Ovary (tissue), 9 donors: ENCODE results near the gene FMNL1. TPM values are rescaled to one million over a fixed set of nuclear protein-coding genes. Genes with fewer than 3 reads are reported as not detected.

Experiments used
- DNase-seq, 5 donors: peaks; one replicate each; pipeline ENCODE4 v3.0.0-alpha.2; 2019 to 2020
- H3K27ac ChIP-seq, 2 donors: fragments of 200-600 bp; one replicate each; pipeline versions ENCODE4 v1.5.1 to v1.8.0; 2019 to 2022
- H3K27me3 ChIP-seq: fragments of 200-600 bp; one replicate; pipeline ENCODE4 v1.8.0; 2022
- H3K36me3 ChIP-seq: fragments of 200-600 bp; sonication (generic); one replicate; pipeline ENCODE4 v1.5.1; 2019
- H3K4me1 ChIP-seq: one replicate; pipeline ENCODE4 v1.8.1; 2013; ENCODE audit warnings: mild to moderate bottlenecking, moderate library complexity; ENCODE audit not compliant: insufficient read depth
- H3K4me3 ChIP-seq: fragments of 200-600 bp; sonication (generic); one replicate; pipeline ENCODE4 v1.5.1; 2017
- H3K9me3 ChIP-seq, 2 donors: fragments of 200-600 bp in 1 of 2; sonication (generic) in 1 of 2; one replicate each; pipeline versions ENCODE4 v1.5.1 to v1.8.1; 2013 to 2019; ENCODE audit warnings: mild to moderate bottlenecking in 1 of 2, moderate library complexity in 1 of 2
- EP300 ChIP-seq: sonication (generic); formaldehyde crosslinking; IDR thresholded peaks from one replicate; pipeline ENCODE4 v1.6.1; 2017; ENCODE audit warnings: antibody characterized with exemption
- POLR2A ChIP-seq: fragments of 450-650 bp; IDR thresholded peaks from one replicate; pipeline ENCODE4 v1.6.1; 2017; ENCODE audit warnings: antibody characterized with exemption, mild to moderate bottlenecking, moderate library complexity
- WGBS, 3 donors: extraction: QIAGEN DNeasy Blood & Tissue Kit in 1 of 3; methylation state at CpG; one replicate each; pipeline versions ENCODE4 v1.1.5 to v1.1.7; 2013 to 2017; 5-methylcytosine and 5-hydroxymethylcytosine counted together
- intact Hi-C, 4 donors: fragments of 100-400 bp; cut with DNase I; formaldehyde crosslinking; loops; one replicate each; pipeline versions ENCODE4 v1.11.0 to v1.15.1; 2022 to 2023
- polyA plus RNA-seq, 2 donors: library from polyadenylated mRNA; stranded (reverse); fragments of 200-250 nt in 1 of 2; fragments of 350-450 nt in 1 of 2; fragmentation: Illumina TruSeq in 1 of 2; extraction: RNeasy Lipid Tissue Mini Kit (QIAGEN cat#74804) in 1 of 2; gene quantifications; one replicate each; pipeline ENCODE4 v1.2.3, GENCODE V29; 2013 to 2014
- total RNA-seq, 7 donors: library from RNA; depleted of rRNA in 2 of 7; stranded (reverse); fragments of >200 nt in 2 of 7; fragmentation: NEBNext Ultra II Directional in 3 of 7; extraction: Animal tissue kit (Norgen Biotek cat#: 25700) in 3 of 7; gene quantifications; one replicate each; pipeline versions ENCODE4 v1.1.0 to v1.2.4, GENCODE V29; 2016 to 2023
- TF ChIP-seq, protein P1 (sequence below), 3 donors: fragments of 450-650 bp in 2 of 3; fragments of 200-600 bp in 1 of 3; IDR thresholded peaks; one replicate each; pipeline versions ENCODE4 v1.5.1 to v1.8.0; 2016 to 2022; ENCODE audit warnings: antibody characterized with exemption in 3 of 3, mild to moderate bottlenecking in 1 of 3
- donor health status: DM: no; HTN: no; CAD: no; lungs with moderate emphysema.
- donor health status: DM: no; HTN: no; CAD: no.
- donor health status: Bipolar disorder and iron deficiency.
- donor health status: DM: yes; HTN: yes; CAD: no.
- donor health status: DM: no; HTN: no; CAD: no.
- donor health status: DM: yes; HTN: yes; CAD: no.

Gene FMNL1
- total and polyA plus RNA-seq, 9 donors: 2.1 to 24.0 (median 6.1) TPM

GRCh38 chr17:45222014-45222288 lies 266 bp downstream of the FMNL1 start:
- no peaks in the 10 kb centered on the region for H3K4me1 ChIP-seq

DNA sequence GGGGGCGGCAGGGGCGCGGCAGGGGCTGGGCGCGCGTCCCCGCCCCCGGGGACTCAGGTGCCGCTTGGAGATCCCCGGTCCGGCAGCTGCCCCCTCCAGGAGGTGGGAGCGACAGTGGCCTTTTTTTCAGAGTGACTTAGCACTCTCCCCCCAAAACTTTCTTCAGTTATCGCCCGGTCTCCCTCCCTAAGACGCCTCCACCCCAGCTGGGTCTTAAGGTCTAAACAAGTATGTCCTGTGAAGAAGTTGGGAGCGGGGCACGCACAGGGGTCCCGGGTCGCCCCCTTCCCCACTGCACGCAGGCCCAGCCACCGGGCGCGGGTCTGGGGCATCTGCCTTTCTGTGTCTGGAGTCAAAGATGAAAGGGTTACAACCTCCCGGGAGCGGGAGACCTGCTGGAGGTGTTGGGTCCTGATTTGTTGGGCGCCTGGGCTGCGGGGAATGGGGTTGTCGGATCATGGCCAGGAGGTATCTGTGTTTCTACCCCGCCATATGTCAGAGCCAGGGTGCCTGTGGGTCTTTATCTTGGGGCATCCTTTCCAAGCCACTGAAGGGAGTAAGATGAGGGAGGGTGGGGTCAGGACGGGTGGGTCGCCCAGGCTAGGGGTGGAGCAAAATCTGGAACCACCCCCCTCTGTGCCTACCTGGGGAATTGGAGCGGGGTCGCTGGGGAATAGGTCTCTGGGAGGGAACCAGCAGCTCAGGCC lies 757 bp downstream of the FMNL1 start:
- no peak for DNase-seq
- intact Hi-C loops: loop anchor here in 3 of 4 donors (5.0 to 10.0 kb wide), 3 partner anchors 52 to 612 kb away; no protein-coding TSS in a partner anchor
- Histone ChIP-seq H3K4me3 (peak overlapping the region; percentile 36), H3K9me3 (no peaks in the 10 kb centered on the region), H3K36me3 (no peaks in the 10 kb centered on the region), H3K27ac (no peak overlapping the region), H3K27me3 (no peaks in the 10 kb centered on the region), H3K4me1 (no peaks in the 10 kb centered on the region)
- WGBS, 3 donors: 19 to 33% (median 32%) methylated on average over 21 to 33 of the region's 33 CpGs
- no peak for TF ChIP-seq EP300
- TF ChIP-seq, protein P1, sequence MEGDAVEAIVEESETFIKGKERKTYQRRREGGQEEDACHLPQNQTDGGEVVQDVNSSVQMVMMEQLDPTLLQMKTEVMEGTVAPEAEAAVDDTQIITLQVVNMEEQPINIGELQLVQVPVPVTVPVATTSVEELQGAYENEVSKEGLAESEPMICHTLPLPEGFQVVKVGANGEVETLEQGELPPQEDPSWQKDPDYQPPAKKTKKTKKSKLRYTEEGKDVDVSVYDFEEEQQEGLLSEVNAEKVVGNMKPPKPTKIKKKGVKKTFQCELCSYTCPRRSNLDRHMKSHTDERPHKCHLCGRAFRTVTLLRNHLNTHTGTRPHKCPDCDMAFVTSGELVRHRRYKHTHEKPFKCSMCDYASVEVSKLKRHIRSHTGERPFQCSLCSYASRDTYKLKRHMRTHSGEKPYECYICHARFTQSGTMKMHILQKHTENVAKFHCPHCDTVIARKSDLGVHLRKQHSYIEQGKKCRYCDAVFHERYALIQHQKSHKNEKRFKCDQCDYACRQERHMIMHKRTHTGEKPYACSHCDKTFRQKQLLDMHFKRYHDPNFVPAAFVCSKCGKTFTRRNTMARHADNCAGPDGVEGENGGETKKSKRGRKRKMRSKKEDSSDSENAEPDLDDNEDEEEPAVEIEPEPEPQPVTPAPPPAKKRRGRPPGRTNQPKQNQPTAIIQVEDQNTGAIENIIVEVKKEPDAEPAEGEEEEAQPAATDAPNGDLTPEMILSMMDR (IDR thresholded peaks at IDR 0.05): no peak
- TF ChIP-seq POLR2A: no peak

More at GRCh38 chr17:45222014-45222288, 266 bp downstream of the FMNL1 start:
- 0 to 1% methylated on average over 15 to 38 of the region's 38 CpGs; no CpG with 5 or more reads in 1 of the 3 donors for WGBS, 3 donors
- DNase-seq: no peak
- intact Hi-C loops: loop anchor here in 3 of 4 donors (5.0 to 10.0 kb wide), 3 partner anchors 53 to 613 kb away; no protein-coding TSS in a partner anchor
- Histone ChIP-seq H3K27ac (no peak overlapping the region), H3K27me3 (no peaks in the 10 kb centered on the region), H3K36me3 (no peaks in the 10 kb centered on the region), H3K4me3 (peak overlapping the region; percentile 36), H3K9me3 (no peaks in the 10 kb centered on the region)
- TF ChIP-seq, protein P1 (IDR thresholded peaks at IDR 0.05): no peak
- TF ChIP-seq EP300: no peak

GRCh38 chr17:45222996-45223538 lies 1.4 kb downstream of the FMNL1 start:
- Histone ChIP-seq H3K9me3 (no peaks in the 10 kb centered on the region), H3K36me3 (no peaks in the 10 kb centered on the region), H3K4me1 (no peaks in the 10 kb centered on the region), H3K27ac (no peak overlapping the region), H3K4me3 (no peak overlapping the region), H3K27me3 (no peaks in the 10 kb centered on the region)
- WGBS, 3 donors: 77 to 82% (median 78%) methylated on average over 8 of the region's 8 CpGs
- intact Hi-C loops: loop anchor here in 3 of 4 donors (5.0 to 10.0 kb wide), 3 partner anchors 52 to 612 kb away; no protein-coding TSS in a partner anchor
- TF ChIP-seq EP300 (no peak), POLR2A (no peak)
- TF ChIP-seq, protein P1 (IDR thresholded peaks at IDR 0.05): no peak
- DNase-seq: no peak

DNA sequence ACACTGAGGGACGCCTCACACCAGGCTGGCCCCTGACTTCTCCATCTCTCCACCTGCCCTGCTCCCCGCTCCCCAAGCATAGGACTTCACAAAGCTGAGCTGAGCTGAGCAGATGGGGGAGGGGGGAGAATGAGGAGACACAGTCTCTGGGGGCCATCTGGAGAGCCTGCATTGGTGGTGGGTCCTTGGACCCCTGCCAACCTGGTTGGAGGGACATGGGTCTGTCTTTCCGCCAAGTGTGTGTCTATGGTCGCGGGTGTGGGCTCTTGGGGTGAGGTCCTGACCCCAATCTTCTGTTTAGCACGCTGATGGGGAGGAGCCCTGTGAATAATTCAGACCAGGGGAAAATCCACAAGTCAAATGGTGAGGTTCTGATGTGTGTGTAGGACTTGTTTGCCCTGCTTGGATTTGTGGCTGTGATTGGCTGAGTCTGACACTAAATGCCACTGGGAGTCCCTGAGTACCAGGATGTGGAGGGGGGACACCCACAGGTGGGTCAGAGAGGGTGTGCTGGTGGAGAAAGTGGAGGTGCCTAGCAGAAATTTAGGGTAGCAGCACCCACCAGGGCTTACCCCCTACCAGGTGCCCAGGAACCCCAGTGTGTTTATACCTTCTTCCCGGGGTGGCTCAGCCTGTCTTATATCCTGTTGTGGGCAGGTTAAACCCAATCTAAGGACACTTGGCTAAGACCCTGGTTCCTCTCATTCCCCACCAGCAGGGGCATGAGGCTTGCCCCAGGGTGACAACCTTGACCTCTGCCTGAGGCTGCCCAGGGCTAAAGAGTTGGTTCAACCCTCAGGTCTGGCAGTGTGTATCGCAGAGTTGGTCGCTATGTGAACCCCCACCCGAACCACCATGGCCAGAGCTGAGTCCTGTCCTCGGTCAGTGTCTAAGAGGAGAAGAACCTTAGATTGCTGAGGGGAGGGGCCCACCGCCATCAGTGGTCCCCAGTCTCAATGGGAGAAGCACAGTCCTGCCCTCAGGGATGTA lies 2.1 kb downstream of the FMNL1 start:
- Histone ChIP-seq H3K27ac (no peak overlapping the region), H3K4me3 (no peak overlapping the region), H3K9me3 (no peaks in the 10 kb centered on the region), H3K36me3 (no peaks in the 10 kb centered on the region), H3K4me1 (no peaks in the 10 kb centered on the region), H3K27me3 (no peaks in the 10 kb centered on the region)
- intact Hi-C loops: loop anchor here in 3 of 4 donors (5.0 to 10.0 kb wide), 3 partner anchors 51 to 611 kb away; no protein-coding TSS in a partner anchor
- 78 to 87% (median 86%) methylated on average over 12 of the region's 12 CpGs for WGBS, 3 donors
- no peak for DNase-seq
- TF ChIP-seq EP300 (no peak), POLR2A (no peak)
- TF ChIP-seq, protein P1 (IDR thresholded peaks at IDR 0.05): no peak
